CMK (cell line): ENCODE measurements around the gene HOXB4.

Experiments used
- DNase-seq: peaks from one replicate; pipeline ENCODE4 v3.0.0-alpha.2; 2010; ENCODE audit warnings: low read depth

HOXB4 gene

DNA sequence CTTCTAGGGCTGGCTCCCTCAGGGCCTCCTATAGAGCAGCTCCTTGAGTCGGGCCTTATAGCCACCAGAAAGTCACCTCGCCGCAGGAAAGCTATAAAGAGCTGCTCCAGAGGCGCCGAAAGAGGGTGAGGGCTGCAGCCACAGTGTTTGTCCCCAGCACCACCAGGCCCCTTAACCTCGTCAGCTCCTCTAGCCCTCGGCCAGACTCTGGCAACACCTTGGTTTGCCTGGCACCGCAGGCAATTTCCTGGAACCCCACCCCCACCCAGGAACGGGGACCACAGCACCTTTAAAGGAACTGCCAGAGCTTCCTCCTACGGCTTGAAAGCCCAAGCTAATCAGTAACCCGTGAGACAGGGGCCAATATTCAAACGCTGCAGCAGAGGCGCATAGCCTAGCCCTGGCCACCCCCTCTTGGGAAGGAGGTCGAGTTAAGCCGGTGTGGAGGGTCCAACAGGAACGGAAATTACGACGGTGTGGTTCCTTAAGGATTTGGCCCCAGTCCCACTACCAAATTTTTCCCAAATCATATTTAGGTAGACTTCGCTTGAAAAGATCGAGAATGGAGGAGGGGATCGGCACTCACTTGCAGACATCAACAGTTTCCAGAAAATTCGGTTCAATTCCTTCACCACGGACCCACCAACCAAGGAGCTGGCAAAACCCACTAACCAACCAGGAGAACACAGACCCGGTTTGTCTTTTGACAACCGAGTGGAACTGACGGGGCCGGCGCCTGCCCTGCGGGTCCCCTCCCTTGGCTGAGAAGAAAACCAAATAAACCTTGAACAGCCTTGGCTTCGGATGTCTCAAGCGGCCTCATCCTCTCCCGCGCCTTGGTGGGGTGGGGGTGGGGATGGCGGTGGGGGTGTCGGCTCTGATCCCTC, 23.6 kb upstream of the HOXB4 start:
- DNase-seq, result no peak

DNA sequence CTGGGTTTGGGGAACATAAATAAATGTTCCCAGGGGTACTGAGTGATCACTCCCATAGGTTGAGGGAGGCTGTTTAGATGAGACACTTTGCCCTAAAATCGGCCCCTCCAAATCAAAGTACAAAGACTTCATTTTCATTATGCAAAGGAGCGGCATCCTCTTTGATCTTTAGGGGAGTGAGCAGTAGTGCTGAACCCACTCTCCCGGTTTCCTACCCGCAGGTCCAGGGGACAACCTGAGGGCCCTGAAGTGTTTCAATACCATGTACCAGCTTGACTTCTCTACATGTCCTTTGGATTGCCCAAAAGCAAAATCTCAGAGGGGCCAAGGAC, 23.0 kb upstream of the HOXB4 start:
- no peak for DNase-seq

DNA sequence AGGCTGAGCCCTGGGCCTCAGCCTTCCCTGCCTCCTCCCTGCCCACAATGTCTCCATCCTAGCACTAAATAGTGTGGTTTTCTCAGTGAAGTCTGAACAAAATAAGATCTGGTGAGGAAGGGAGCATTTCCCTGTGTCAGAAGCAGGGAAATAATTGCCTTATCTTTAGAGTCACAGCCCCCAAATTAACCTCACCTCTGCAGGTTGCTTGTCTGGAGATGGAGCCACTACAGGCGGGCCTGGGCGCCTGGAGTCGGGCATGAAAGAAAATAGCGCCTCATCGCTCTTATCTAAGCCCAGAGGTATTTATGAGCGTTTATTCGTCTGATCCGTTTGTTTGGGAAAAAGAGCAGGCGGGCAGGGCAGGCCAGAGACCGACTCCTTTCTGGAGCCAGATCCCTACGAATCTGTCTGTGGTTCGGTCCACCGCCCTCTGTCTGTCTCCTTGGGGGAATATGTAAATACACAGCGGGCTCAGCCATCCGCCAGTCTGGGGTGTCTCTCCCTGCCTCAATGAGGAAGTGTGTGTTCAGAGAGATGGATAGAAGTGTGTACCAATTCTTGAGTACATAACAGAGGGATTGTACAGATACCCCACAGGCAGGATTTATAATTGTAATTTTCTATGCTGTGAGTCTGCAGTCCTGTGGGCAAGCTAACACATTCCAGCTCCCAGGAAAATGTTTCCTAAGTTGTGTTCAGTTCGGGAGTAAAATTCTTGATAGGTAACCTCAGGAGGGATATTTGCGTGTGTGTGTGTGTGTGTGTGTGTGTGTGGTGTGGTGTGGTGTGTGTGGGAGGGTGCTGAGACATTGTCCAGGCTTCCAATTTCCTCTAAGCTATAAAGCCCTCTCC, 22.3 kb upstream of the HOXB4 start:
- no peak for DNase-seq

DNA sequence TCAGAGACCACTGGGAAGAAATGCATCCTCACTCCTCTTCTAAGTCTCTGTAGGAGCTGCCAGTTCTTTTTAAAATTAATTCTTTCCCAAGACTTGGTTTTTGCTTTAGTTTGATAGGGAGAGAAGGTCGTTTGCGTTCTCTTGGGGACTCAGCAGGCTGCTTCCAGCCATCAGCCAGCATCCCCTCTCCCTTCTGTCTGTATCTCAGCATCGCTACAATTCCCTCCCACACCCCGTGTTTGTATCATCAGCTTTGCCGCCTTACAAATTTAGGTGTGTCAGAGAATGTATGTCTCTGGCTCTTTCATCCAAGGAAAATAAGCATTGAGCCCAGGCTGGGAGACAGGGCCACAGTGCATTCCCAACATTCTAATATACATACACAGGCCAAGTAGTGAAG, 21.2 kb upstream of the HOXB4 start:
- no peak for DNase-seq

DNA sequence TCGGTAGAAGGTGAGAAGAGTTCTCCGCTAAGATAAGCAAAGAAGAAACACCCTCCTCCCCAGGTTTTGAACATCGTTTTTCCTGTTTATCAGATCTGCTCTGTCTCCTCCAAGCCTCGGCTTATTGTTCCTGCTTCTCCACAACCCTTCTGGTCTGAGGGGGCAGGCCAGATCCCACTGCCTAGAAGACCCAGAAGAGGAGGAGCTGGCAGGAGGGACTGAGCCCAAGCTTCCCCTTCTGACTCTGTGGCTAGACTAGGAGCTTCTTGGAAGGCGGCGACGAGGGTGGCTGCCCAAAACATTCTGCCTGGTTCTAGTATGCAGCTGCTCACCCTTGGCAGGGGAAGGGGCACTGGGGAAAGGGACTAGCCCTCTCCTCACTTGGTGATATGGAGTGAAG, 20.6 kb upstream of the HOXB4 start:
- no peak for DNase-seq

DNA sequence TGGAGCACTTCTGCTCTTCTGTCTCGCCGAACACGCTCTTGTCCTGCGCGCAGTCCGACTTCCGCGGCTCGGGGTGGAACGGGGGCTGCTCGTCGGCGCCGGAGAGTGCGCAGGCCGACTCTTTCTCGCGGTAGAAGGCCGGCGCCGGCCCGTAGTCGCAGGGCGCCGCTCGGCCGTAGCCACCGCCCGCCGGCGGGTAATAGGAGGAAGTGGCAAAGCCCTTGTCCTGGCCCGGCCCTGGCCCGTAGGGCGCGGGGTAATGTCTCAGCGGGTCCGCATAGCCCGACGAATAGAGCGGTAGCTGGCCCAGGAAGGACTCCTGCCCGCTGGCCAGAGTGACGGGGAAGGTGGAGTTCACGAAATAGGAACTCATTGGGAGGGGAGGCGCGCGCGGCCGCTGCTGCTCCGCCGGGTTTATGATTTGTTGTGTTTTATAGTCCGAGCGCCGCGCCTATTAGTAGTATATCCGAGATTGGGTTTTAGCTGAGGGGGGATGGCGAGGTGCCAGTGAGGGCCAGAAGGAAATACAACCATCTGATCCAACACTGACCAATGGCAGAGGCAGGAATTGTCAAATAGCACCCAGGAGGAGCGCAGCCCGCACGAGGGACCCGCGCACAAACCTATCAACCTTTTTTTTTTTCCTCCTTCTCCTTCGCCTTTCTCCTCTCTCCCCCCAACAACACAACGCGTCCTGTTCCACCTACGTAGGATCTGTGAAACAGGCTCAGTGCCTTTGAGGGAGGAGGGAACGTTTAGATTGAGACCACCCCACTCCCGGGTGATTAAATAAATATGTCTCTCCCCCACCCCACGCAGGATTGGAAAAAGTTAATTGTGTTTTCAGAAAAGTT, 19.9 kb upstream of the HOXB4 start:
- no peak for DNase-seq

DNA sequence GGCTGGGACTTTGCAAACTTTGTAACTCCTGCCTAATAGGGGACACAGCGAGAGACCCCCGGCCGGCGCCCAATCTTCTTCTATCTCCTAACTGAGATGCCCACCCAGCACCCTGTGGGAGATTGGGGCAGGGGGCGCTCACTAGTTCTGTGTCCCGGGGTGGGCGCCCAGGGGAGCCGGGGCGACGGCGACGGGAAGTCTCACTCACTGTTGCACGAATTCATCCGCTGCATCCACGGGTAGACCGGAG, 19.3 kb upstream of the HOXB4 start:
- DNase-seq, result no peak

DNA sequence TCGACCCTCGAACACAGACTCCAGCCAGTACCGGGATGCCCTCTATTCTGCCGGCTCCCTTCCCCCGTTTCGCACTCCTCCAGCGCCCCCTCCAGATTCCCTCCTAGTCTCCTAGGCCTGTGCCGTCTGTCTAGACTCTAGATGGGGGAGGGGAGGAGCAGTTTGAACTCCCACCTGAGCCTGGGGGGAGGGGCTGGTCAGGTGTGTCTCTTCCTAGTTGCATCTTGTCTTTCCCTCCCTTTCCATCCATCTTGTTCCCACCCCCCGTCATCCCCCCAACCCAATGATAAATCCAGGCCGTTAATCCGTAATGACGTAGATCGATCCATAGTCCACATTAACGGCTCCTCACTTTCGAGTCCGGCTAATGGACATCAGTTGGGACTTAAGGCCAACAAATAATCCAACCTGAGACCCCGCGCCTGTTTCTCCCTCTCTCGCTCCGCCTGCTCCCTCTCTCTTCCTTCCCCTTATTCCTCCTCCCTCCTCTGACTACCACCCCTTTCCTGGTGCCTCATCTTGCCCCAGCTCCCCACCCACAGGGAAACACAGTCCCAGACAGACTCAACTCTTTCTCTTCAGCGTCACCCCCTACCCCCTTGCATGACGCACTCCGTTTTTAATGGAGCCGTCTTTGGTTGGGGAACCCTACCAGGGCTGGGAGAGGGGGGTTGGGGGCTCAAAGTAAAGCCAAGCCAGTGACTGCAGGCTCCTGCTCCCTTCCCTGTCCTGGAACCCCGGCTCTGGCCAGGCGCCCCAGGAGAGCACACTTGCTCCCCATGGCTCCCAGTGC, 18.8 kb upstream of the HOXB4 start:
- no peak for DNase-seq

DNA sequence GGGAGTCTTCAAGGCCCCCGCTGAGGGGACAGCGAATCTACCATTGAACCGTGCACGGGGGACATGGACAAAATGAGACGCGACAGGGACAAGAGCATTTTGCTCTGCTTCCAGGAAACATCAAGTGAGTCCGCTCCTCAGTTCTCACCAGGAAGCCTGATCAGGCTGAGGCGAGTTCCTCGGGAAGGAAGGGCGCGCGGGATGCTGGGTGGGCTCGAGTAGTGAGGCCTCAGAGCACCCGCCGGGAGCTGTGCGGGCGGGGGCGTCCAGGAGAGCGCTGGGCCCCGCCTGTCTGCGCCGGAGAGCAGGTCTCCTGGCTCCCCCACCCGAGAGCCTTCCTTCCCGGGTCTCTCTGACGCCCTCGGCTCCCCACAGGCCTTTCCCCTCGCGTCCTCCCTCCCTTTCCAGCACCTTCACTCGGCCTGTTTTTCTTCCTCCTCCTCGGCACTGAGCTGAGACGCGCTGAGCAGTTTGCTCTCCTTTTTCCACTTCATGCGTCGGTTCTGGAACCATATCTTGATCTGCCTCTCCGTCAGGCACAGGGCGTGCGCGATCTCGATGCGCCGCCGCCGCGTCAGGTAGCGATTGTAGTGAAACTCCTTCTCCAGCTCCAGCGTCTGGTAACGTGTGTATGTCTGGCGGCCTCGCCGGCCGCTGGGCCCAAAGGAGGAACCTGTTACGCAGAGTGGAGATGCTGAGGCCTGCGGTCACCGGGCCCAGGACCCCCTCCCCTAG, 18.0 kb upstream of the HOXB4 start:
- no peak for DNase-seq

DNA sequence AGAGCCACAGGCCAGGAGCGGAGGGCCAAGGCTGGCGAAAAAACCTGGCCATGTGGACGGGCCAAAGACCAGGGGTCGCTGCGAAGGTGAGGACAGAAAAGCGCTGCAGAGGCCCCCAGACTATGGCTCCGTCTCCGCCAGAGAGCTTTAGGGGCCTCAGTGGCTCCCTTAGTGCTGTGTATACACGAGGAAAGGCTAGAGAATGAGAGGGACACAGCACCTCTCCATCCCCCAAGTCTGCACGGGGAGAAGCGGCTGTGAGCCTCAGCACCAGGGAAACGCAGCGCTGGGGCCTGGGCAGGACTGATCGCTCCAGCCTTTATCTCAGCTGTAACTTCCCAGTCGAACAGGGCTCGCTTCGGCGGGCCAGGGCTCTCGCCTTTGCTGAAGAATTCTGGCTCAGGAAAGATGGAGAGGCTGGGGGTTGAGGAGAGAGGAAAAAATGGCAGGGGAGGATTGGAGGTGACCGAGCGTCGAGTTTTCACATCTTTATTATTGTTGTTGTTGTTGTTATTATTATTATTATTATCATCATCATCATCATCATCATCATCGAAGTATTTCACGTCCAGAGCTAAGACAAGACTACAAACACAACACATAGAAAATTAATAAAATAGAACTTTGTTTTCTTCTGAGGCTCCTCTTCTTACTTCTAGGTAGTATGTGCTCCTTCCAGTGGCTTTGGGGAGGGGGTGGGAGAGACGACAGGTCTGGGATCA, 17.3 kb upstream of the HOXB4 start:
- DNase-seq, result no peak

DNA sequence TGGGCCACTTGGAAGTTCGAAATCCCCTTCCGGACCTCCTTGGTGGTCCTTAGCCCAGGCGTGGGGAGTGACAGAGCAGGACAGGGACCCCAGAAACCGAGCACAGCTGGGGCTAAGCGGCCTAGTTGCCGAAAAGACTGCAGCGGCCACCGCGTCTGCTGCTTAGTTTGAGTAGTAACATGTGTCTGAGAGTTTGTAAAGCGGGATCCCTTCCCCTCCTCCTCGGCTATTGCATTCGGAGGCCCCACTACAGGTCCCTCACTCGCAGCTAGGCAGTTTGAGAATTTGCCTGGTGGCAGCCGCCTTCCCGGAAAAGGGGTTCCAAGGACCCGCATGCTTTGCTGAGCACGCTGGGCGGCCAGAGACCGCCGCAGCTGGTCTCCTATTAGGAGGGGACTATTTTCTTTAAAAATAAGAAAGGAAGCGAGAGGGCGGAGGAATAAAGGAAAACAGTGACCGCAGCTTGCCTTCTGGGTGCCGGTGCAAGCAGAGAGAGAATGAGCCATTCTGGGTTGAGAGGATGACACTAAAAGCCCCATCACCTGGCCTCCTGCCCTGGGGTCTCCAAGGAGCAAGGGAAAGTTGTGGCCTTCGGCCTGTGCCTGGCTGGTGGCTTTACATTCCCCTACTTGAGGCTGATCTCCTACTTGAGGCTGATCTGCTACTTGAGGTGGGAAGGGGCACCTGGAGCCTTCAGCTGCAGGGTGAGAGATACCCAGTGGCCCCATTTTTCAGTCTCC, 16.6 kb upstream of the HOXB4 start:
- DNase-seq, result no peak

DNA sequence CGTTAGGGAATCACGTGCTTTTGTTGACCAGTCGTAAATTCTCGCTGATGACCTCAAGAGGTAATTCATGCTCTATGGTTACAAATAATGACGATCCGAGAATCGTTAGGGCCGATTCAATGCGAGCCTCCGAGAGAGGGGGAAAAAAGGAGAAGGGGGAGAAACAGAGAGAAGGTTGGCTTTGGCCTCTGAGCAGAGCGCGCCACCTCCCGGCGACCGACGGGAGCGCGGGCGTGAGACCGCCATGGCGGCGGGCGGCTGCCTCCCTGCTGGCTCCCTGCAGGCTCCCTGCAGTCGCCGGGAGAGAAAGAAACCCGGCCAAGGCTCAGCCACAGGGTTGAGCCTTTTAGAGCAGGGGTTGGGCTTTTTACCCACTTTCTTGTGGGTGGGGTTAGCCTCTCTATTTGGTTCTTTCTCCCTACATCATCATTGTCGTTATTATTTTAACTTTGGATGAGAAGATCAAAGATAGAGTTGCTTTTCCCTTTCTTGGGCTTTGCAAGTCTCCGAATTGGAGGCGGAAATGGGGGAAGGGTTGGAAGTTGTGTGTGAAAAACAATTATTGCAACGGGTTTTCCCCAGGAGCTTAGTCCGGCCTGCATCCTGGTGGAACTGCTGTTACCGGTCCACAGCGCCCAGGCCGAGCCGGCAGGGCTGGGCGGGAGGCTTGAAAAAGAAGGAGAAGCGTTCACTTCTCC, 15.8 kb upstream of the HOXB4 start:
- DNase-seq, result no peak

DNA sequence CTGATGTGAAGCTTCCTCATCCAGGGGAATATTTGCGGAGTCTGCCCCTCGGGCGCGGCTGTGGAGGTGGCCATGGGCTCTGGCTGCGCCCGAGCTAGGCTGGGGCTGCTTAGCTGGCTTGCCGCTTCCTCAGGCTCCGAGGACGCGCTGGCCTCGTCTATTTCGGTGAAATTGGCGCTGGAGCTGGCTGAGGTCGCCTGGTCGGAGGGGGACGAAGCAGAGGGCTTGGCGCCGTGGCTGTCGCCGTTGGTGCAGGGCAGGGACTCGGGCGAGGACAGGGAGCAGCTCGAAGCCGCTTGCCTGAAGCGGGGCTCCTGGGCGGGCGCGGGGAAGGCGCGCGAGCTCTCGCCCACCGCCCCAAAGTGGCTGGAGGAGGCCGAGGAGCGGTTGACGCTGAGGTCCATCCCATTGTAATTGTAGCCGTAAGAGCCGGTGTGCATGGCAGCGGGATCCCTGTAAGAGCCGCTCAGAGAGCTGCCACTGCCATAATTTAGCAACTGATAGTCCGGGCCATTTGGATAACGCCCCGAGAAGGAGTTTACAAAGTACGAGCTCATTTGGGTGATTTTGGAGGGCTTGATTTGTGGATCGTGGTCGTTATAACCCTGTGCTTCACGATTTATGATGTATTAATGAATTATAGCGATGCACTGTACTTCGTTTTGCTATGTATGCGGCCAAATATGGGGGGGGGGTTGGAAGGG, 15.1 kb upstream of the HOXB4 start, which contains the start of gene HOXB5:
Gene HOXB5, minus strand, starts transcription at position 654 of the 704 bp plus-strand sequence. Its CDS starts 97 bp downstream, at position 557.
- no peak for DNase-seq

DNA sequence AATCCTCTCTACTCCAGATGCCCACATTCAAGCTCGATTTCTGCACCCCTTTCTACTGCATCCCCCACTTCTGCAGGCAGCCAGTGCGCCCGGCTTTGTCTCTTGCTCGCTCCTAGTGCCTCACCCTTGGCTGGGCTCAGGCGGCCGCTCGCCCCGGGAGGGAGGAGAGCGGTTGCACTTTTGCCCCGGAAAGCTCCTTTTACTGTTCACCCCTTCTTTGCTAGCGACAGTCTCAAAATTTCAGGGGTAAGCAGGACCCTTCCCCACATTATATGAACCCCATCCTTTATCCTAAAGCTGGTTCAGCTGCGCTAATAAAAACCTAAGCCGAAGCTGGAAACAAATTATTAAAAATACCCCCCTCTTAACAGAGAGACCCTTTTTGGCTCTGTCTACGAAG, 14.4 kb upstream of the HOXB4 start:
- DNase-seq, result no peak

DNA sequence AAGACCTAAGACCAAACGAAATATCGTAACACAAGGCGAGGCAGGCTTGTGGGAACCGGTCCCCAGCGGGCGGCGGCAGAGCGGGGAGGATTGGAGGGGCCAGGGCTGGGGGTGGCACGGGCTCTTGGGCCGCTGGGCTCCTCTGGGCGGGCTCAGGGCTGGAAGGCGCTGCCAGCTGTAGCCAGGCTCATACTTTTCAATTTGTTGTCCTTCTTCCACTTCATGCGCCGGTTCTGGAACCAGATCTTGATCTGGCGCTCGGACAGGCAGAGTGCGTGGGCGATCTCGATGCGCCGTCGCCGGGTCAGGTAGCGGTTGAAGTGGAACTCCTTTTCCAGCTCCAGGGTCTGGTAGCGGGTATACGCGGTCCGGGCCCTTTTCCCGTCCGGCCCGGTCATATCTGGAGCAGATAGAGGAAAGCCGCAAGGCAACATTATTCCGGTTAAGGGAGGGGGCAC, 13.9 kb upstream of the HOXB4 start:
- DNase-seq, result no peak

DNA sequence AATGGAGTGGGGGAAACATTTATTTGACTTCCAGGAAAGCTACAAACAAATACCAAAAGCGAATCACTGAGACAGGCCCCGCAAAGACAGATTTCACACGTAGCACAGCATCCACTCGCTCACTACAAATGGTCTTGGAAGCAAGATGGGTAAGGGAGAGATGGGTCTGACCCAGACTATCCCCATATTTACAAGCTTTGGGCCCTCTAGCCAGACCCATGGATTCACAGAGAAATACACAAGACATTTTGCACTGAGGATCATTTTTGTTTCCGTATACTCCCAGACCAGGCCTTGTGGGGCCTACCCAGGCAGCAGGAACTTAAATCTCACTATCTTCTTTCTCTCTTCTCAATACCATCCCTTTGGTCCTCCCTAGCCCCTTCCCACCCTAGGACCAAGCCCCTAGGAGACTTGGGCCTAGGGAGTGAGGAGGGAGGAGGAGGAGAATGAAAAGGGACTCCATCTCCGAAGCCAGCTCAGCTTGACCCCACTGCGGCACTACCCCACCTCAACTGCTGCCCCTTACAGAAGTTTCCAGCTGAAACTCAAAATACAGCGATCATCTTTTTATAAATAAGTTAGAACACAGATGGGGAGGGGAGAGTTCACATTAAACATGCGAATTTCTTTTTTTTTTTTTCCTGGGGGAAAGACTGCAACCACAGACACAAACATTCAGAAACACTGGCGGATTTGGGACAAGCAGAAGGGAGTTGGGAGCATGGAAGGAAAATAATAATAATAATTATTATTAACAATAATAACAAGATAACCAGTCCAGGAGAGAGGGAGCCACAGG, 13.3 kb upstream of the HOXB4 start:
- no peak for DNase-seq

DNA sequence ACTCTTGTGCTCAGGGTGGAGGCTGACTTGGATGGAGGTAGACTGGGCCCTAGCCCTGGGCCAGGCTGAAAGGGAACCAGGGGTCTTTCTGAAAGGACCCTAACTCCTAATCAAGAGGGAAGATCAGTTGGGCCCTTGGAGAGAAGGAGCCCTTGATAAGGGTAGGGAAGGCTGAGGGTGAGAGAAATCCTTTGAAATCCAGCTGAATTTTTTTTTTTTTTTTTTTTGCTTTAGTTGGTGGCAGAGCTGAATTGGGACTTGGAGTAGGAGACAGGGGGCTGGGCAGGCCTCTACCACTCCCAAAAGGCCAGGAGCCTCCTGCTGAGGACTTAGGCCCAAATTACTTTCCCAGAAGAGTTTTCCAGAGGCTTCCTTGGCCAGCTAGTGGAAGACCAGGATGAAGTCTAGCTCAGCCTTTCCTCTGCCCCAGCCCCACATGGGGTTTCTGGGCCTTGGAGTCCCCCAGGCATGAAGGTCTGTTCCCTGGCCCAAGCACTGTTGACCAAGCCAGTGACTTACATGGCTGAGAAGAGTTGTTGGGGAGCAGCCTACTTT, 12.5 kb upstream of the HOXB4 start:
- no peak for DNase-seq
